H9 (cell line): ENCODE results near the gene BRAT1. TPM values are rescaled to one million over a fixed set of nuclear protein-coding genes. Genes with fewer than 3 reads are reported as not detected.

Source experiments
- DNase-seq: peaks from one replicate; pipeline ENCODE4 v3.0.0-alpha.2; 2017
- H2AFZ ChIP-seq: one replicate; pipeline ENCODE4 v1.6.1; 2013; ENCODE audit warnings: mild to moderate bottlenecking, low read length, control low read depth, moderate library complexity
- H2AK5ac ChIP-seq: 2 replicates; pipeline ENCODE4 v1.6.1; 2013; ENCODE audit warnings: low read length, control low read depth, mixed read lengths; ENCODE audit not compliant: insufficient read length
- H2BK120ac ChIP-seq: one replicate; pipeline ENCODE4 v1.6.1; 2013; ENCODE audit warnings: low read depth, mild to moderate bottlenecking, low read length, control low read depth, inconsistent platforms; ENCODE audit not compliant: poor library complexity, severe bottlenecking
- H2BK12ac ChIP-seq: 2 replicates; pipeline ENCODE4 v1.6.1; 2013; ENCODE audit warnings: low read length, control low read depth, mixed read lengths, low read depth; ENCODE audit not compliant: insufficient read length
- H2BK15ac ChIP-seq: 2 replicates; pipeline ENCODE4 v1.6.1; 2013; ENCODE audit warnings: low read depth, low read length, control low read depth
- H2BK20ac ChIP-seq: one replicate; pipeline ENCODE4 v1.6.1; 2013; ENCODE audit warnings: low read depth, mild to moderate bottlenecking, low read length, control low read depth, inconsistent platforms; ENCODE audit not compliant: poor library complexity, severe bottlenecking
- H2BK5ac ChIP-seq: 2 replicates; pipeline ENCODE4 v1.6.1; 2013; ENCODE audit warnings: low read length, control low read depth, mixed read lengths; ENCODE audit not compliant: insufficient read length
- H3K14ac ChIP-seq: 2 replicates; pipeline ENCODE4 v1.6.1; 2013; ENCODE audit warnings: low read length, control low read depth; ENCODE audit not compliant: insufficient read depth
- H3K18ac ChIP-seq: 2 replicates; pipeline ENCODE4 v1.6.1; 2013; ENCODE audit warnings: low read depth, mild to moderate bottlenecking, mixed read lengths, low read length, control low read depth; ENCODE audit not compliant: insufficient read length
- H3K23ac ChIP-seq: 2 replicates; pipeline ENCODE4 v1.6.1; 2013; ENCODE audit warnings: low read length, control low read depth, mixed read lengths, low read depth; ENCODE audit not compliant: insufficient read length
- H3K23me2 ChIP-seq: 2 replicates; pipeline ENCODE4 v1.6.1; 2013; ENCODE audit warnings: low read depth, mild to moderate bottlenecking, mixed read lengths, low read length, control low read depth; ENCODE audit not compliant: insufficient read length, poor library complexity, severe bottlenecking
- H3K27ac ChIP-seq: 2 replicates; pipeline ENCODE4 v1.5.1; 2013; ENCODE audit warnings: low read length, control low read depth, mixed read lengths, low read depth; ENCODE audit not compliant: insufficient read length
- H3K27me3 ChIP-seq: 2 replicates; pipeline ENCODE4 v1.6.1; 2013; ENCODE audit warnings: low read length, control low read depth, inconsistent platforms; ENCODE audit not compliant: insufficient read depth
- H3K4ac ChIP-seq: 2 replicates; pipeline ENCODE4 v1.6.1; 2013; ENCODE audit warnings: low read depth, mild to moderate bottlenecking, control low read depth, inconsistent platforms, low read length, moderate library complexity
- H3K4me1 ChIP-seq: 2 replicates; pipeline ENCODE4 v1.6.1; 2013; ENCODE audit warnings: low read length, control low read depth, inconsistent platforms; ENCODE audit not compliant: insufficient read depth
- H3K4me2 ChIP-seq: 2 replicates; pipeline ENCODE4 v1.6.1; 2013; ENCODE audit warnings: low read length, control low read depth, mixed read lengths; ENCODE audit not compliant: insufficient read length, insufficient read depth
- H3K56ac ChIP-seq: 2 replicates; pipeline ENCODE4 v1.6.1; 2013; ENCODE audit warnings: low read depth, mild to moderate bottlenecking, mixed read lengths, low read length, control low read depth; ENCODE audit not compliant: insufficient read length
- H3K79me1 ChIP-seq: 2 replicates; pipeline ENCODE4 v1.6.1; 2013; ENCODE audit warnings: low read depth, mild to moderate bottlenecking, moderate library complexity, low read length, control low read depth, inconsistent platforms; ENCODE audit not compliant: insufficient read depth, poor library complexity, severe bottlenecking
- H3K79me2 ChIP-seq: 2 replicates; pipeline ENCODE4 v1.6.1; 2013; ENCODE audit warnings: low read length, control low read depth, inconsistent platforms; ENCODE audit not compliant: insufficient read depth
- H3K9ac ChIP-seq: 2 replicates; pipeline ENCODE4 v1.6.1; 2013; ENCODE audit warnings: low read length, control low read depth, mixed read lengths; ENCODE audit not compliant: insufficient read length; ENCODE audit errors: extremely low read depth
- H3K9me3 ChIP-seq: one replicate; pipeline ENCODE4 v1.6.1; 2013; ENCODE audit warnings: low read depth, low read length, inconsistent platforms; ENCODE audit not compliant: control insufficient read depth
- H3T11ph ChIP-seq: one replicate; pipeline ENCODE4 v1.6.1; 2013; ENCODE audit warnings: mild to moderate bottlenecking, low read length, control low read depth, inconsistent platforms
- H4K20me1 ChIP-seq: one replicate; pipeline ENCODE4 v1.6.1; 2013; ENCODE audit not compliant: control insufficient read depth, insufficient read length, insufficient read depth
- H4K5ac ChIP-seq: 2 replicates; pipeline ENCODE4 v1.6.1; 2013; ENCODE audit warnings: low read depth, mild to moderate bottlenecking, mixed read lengths, low read length, control low read depth; ENCODE audit not compliant: insufficient read length
- H4K8ac ChIP-seq: replicated peaks from 2 replicates; pipeline ENCODE4 v1.6.1; 2013; ENCODE audit warnings: low read length, control low read depth, mixed read lengths, low read depth; ENCODE audit not compliant: insufficient read length
- H4K91ac ChIP-seq: 2 replicates; pipeline ENCODE4 v1.6.1; 2013; ENCODE audit warnings: low read depth, mild to moderate bottlenecking, moderate library complexity, mixed read lengths, low read length, control low read depth; ENCODE audit not compliant: insufficient read length
- H3K27ac Mint-ChIP-seq, 3 experiments: 2 replicates in 2 of 3; 3 replicates in 1 of 3; pipeline ENCODE4 v1.8.0; 2020 to 2021; ENCODE audit warnings: mixed read lengths in 3 of 3, mild to moderate bottlenecking in 1 of 3, moderate library complexity in 1 of 3
- H3K27me3 Mint-ChIP-seq: 2 replicates; pipeline ENCODE4 v1.8.0; 2021; ENCODE audit warnings: low read depth, mild to moderate bottlenecking, moderate library complexity, mixed read lengths
- H3K36me3 Mint-ChIP-seq, 3 experiments: 2 replicates in 2 of 3; 3 replicates in 1 of 3; pipeline ENCODE4 v1.8.0; 2020 to 2021; ENCODE audit warnings: low read depth in 3 of 3, mixed read lengths in 3 of 3; ENCODE audit not compliant: insufficient read depth in 1 of 3
- H3K4me1 Mint-ChIP-seq, 2 experiments: 2 replicates each; pipeline ENCODE4 v1.8.0; 2020; ENCODE audit warnings: mixed read lengths in 2 of 2
- H3K4me3 Mint-ChIP-seq, 2 experiments: 2 replicates in 1 of 2; 3 replicates in 1 of 2; pipeline ENCODE4 v1.8.0; 2020 to 2021; ENCODE audit warnings: mild to moderate bottlenecking in 2 of 2, mixed read lengths in 2 of 2, moderate library complexity in 1 of 2
- H3K9me3 Mint-ChIP-seq, 2 experiments: 2 replicates in 1 of 2; 3 replicates in 1 of 2; pipeline ENCODE4 v1.8.0; 2020; ENCODE audit warnings: mild to moderate bottlenecking in 2 of 2, mixed read lengths in 2 of 2, moderate library complexity in 1 of 2
- CTCF ChIP-seq: fragments of 200-600 bp; sonication (generic); conservative IDR thresholded peaks from 3 replicates; pipeline ENCODE4 v1.8.0; 2021; ENCODE audit warnings: antibody characterized with exemption, mild to moderate bottlenecking
- WGBS: extraction: QIAGEN DNeasy Blood & Tissue Kit; methylation state at CpG from one replicate; pipeline ENCODE4 v1.1.7; 2013; ENCODE audit warnings: missing lambda C conversion rate, low lambda C conversion rate, mixed read lengths; ENCODE audit not compliant: insufficient read length; ENCODE audit errors: extremely low coverage; 5-methylcytosine and 5-hydroxymethylcytosine counted together
- total RNA-seq: library from RNA; stranded (reverse); gene quantifications from 2 replicates; pipeline ENCODE4 v1.2.1, GENCODE V29; 2021

Gene BRAT1
- total RNA-seq, 1 experiment from 2014 or later, result 41.2 TPM

GRCh38 chr7:2502647-2502966 lies 52.7 kb downstream of the BRAT1 start:
- no CpG with 5 or more reads among the region's 13 CpGs for WGBS
- no peaks in the 10 kb centered on the region for H3K36me3 Mint-ChIP-seq
- H3K4me1 ChIP-seq, result no peaks in the 10 kb centered on the region; the same call in 1 of the 2 replicates

More at GRCh38 chr7:2502647-2502966, 52.7 kb downstream of the BRAT1 start:
- H3K79me1 ChIP-seq, result no peaks in the 10 kb centered on the region
- no peak for DNase-seq
- no peak overlapping the region for H2BK20ac ChIP-seq
- Mint-ChIP-seq H3K27me3 (no peaks in the 10 kb centered on the region; the same call in 1 of the 2 replicates), H3K4me3 (no peak overlapping the region), H3K27ac (no peak overlapping the region), H3K4me1 (peaks cover 28 to 44% of the 10 kb centered on the region in 2 experiments), H3K9me3 (no peaks in the 10 kb centered on the region; a peak in 1 of 5 replicates)
- no peak overlapping the region for H3K4me2 ChIP-seq
- H4K8ac ChIP-seq, result no peak overlapping the region
- H3K4ac ChIP-seq, result no peak overlapping the region
- no peaks in the 10 kb centered on the region for H3K23me2 ChIP-seq
- H2BK12ac ChIP-seq, result no peak overlapping the region
- no peak overlapping the region for H3K23ac ChIP-seq
- no peak overlapping the region for H3K14ac ChIP-seq
- no peaks in the 10 kb centered on the region for H4K20me1 ChIP-seq
- H2BK15ac ChIP-seq, result no peak overlapping the region
- H3K9ac ChIP-seq, result no peak overlapping the region
- H2BK5ac ChIP-seq, result no peak overlapping the region
- no peak overlapping the region for H2AK5ac ChIP-seq
- no peak overlapping the region for H3K56ac ChIP-seq
- H2BK120ac ChIP-seq, result no peak overlapping the region
- no peak overlapping the region for H4K91ac ChIP-seq
- H3K18ac ChIP-seq, result no peak overlapping the region
- no peak overlapping the region for H3T11ph ChIP-seq
- H3K27me3 ChIP-seq, result no peaks in the 10 kb centered on the region
- H3K79me2 ChIP-seq, result no peaks in the 10 kb centered on the region
- no peak overlapping the region for H4K5ac ChIP-seq
- H3K27ac ChIP-seq, result no peak overlapping the region
- no peaks in the 10 kb centered on the region for H3K9me3 ChIP-seq
- H2AFZ ChIP-seq, result no peak overlapping the region
- no peak for TF ChIP-seq CTCF
